IPS-18a (cell line): Measurements from ENCODE around the gene AAK1.
"Not testable (repeated sequence)": the region's sequence is repeated elsewhere in the genome, so short reads cannot be mapped to it uniquely, and the experiment has no call there.

Source experiments
- H3K27ac ChIP-seq: one replicate; pipeline ENCODE4 v1.5.1; 2013; ENCODE audit warnings: low read length
- H3K27me3 ChIP-seq: one replicate; pipeline ENCODE4 v1.6.1; 2013; ENCODE audit warnings: mild to moderate bottlenecking, low read length; ENCODE audit not compliant: control insufficient read depth, insufficient read depth
- H3K36me3 ChIP-seq: one replicate; pipeline ENCODE4 v1.6.1; 2013; ENCODE audit warnings: low read depth, low read length; ENCODE audit not compliant: control insufficient read depth
- H3K4me1 ChIP-seq: one replicate; pipeline ENCODE4 v1.6.1; 2013; ENCODE audit warnings: low read depth, low read length; ENCODE audit not compliant: control insufficient read depth
- H3K4me3 ChIP-seq: one replicate; pipeline ENCODE4 v1.5.1; 2013; ENCODE audit warnings: low read length
- H3K9ac ChIP-seq: one replicate; pipeline ENCODE4 v1.6.1; 2013; ENCODE audit warnings: mild to moderate bottlenecking, low read length, moderate library complexity
- H3K9me3 ChIP-seq: one replicate; pipeline ENCODE4 v1.6.1; 2013; ENCODE audit warnings: low read depth, low read length; ENCODE audit not compliant: control insufficient read depth

The AAK1 gene

DNA sequence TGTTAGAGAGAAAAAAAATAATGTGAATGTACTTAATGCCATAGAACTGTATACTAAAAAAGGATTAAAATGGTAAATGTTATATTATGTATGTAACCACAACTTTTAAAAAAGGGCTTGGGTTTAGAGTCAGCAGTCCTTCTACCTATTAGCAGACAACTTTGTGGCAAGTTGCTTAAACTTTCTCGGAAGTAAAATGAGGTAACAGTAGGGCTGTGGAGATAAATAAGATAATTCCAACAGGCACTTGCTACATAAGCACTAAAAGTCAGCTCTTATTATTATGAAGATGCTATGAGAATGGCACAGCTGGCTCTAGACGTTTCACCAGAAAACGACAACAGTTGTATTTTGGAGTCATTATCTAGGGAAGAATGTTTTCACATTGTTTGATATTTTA, 31.3 kb downstream of the AAK1 start:
- Histone ChIP-seq H3K4me3 (no peak overlapping the region), H3K27me3 (no peaks in the 10 kb centered on the region), H3K9ac (no peak overlapping the region), H3K4me1 (no peaks in the 10 kb centered on the region), H3K27ac (no peak overlapping the region), H3K36me3 (no peaks in the 10 kb centered on the region), H3K9me3 (no peaks in the 10 kb centered on the region)

DNA sequence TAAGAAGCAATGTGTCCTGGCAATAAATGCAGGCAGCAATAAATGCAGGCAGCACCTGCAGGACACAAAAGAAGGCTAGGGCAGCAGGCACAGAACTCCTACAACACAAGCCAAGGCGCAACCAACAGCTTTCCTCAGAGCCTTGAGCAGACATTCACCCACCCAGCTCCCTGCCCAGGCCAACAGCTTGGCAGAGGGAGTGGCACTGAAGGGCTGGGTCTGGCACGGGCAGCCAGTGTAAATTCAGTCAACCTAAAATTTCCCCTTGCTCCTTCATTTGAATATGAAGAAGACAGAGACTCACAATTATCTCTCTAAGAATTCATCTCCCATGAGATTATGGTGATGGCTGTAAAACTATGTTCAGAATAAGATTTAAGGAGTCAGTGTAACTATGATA, 35.4 kb downstream of the AAK1 start:
- Histone ChIP-seq H3K36me3 (no peaks in the 10 kb centered on the region), H3K4me1 (no peaks in the 10 kb centered on the region), H3K9ac (no peak overlapping the region), H3K9me3 (no peaks in the 10 kb centered on the region), H3K4me3 (no peak overlapping the region), H3K27ac (no peak overlapping the region), H3K27me3 (no peaks in the 10 kb centered on the region)

DNA sequence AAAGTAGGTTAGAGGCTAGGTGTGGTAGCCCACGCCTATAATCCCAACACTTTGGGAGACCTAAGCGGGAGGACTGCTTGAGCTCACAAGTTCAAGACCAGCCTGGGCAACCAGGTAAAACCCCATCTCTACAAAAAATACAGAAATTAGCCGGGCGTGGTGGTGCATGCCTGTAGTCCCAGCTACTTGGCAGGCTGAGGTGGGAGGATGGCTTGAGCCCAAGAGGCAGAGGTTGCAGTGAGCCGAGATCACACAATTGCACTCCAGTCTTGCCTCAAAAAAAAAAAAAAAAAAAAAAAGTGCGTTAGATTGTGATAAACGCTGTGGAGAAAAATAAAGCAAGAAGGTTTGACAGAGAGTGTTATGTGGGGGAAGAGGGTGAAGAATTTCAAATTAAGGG, 36.8 kb downstream of the AAK1 start:
- not testable (repeated sequence) for H3K4me1 ChIP-seq, H3K27ac ChIP-seq, H3K36me3 ChIP-seq, H3K4me3 ChIP-seq, H3K9me3 ChIP-seq, H3K27me3 ChIP-seq, H3K9ac ChIP-seq

DNA sequence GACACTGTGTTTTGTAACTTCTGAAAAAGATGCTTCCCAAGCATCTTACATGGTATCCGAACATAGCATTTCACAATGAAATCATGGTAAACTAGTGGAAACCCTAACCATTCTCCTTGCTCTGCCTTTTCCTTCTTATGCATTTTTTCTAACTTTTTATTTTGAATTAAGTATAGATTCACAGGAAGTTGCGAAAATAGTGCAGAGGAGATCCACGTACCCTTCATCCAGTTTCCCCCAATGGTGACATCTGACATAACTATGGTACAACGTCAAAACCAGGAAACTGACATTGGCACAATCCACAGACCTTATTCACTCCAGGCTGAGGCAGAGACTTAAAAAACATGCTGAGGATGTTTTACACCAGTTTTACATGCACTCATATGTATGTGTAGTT, 38.3 kb downstream of the AAK1 start:
- no peaks in the 10 kb centered on the region for H3K36me3 ChIP-seq
- no peak overlapping the region for H3K27ac ChIP-seq
- no peaks in the 10 kb centered on the region for H3K4me1 ChIP-seq
- no peak overlapping the region for H3K9ac ChIP-seq
- H3K4me3 ChIP-seq: no peak overlapping the region
- no peaks in the 10 kb centered on the region for H3K9me3 ChIP-seq
- H3K27me3 ChIP-seq: no peaks in the 10 kb centered on the region

DNA sequence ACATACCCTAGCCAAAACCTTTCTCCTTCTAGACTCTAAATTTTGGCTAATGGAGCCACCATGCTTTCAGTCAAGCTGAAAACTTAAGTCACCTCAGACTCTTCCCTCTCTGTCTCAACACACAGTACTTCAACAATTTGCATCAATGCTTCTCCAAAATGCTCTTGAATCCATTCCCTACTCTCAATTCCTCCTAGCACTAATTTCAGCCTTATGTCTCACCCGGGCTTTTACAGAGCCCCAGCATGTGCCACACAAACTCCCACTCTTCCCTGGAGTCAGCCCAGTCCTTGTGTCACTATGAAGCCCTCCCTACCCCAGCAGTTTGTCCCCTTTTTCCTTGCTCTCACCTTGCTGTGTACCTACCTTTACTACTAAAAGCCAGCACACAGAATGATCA, 38.7 kb downstream of the AAK1 start:
- no peak overlapping the region for H3K4me3 ChIP-seq
- H3K36me3 ChIP-seq: no peaks in the 10 kb centered on the region
- H3K4me1 ChIP-seq: no peaks in the 10 kb centered on the region
- H3K27me3 ChIP-seq: no peaks in the 10 kb centered on the region
- H3K9me3 ChIP-seq: no peaks in the 10 kb centered on the region
- no peak overlapping the region for H3K9ac ChIP-seq
- H3K27ac ChIP-seq: no peak overlapping the region

DNA sequence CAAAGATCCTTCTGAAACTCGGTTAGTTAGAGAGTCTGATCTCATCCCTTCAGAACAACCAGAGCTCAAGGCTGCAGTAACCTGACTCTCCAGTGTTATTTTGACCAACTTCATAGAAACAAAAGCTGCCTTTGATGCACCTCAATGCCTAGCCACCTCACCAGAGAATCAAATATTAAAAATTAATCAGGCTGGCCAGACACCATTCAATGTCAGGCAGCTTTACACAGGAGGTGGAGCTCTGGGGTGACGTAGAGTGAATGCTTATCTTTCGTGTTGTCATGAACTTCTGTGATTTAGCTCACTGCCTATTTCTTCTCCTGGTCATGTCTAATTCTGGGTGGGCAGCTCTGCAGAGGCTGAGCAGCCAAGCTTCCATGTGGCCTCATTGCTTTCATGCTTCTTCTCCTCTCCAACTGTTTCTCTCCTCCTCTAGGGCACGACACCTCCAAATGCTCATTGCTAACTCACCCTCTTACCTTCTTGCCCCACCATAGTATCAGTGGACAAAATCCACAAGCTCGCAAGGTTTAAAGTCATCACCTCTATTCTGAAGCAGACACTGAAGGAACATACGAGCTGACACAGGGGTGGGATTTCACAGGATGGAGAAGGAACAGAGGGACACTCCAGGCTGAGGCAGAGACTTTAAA, 39.4 kb downstream of the AAK1 start:
- Histone ChIP-seq H3K36me3 (no peaks in the 10 kb centered on the region), H3K27me3 (no peaks in the 10 kb centered on the region), H3K4me1 (no peaks in the 10 kb centered on the region), H3K9ac (no peak overlapping the region), H3K9me3 (no peaks in the 10 kb centered on the region), H3K27ac (no peak overlapping the region), H3K4me3 (no peak overlapping the region)

DNA sequence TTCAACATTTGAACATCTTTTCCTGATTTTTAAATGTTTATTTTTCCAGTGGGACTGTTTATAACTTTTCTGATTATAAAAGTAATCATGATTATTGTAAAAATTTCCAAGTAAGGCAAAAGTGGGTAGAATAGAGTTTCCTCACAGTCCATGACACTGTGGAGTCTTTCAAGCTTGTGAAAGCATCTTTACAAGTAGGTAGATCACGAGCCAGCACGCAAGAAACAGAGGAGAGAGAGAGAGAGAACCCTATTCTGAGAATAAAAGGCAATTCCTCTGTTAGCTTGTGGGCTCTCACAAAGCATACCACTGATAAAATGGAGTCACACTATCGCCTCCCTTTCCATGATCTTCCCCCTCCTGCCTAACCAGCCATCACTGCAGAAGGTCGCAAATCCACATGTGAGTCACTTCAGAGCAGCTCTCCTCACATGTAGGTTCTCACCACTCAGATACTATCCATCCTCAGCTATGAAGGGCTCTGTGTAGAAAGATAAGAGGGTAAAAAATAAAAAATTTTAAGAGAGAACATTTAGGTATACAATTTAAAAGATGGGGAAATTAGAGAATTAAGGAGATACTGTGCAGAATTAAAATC, 40.3 kb downstream of the AAK1 start:
- H3K27me3 ChIP-seq: no peaks in the 10 kb centered on the region
- no peaks in the 10 kb centered on the region for H3K9me3 ChIP-seq
- H3K4me1 ChIP-seq: no peaks in the 10 kb centered on the region
- H3K4me3 ChIP-seq: no peak overlapping the region
- no peak overlapping the region for H3K9ac ChIP-seq
- H3K27ac ChIP-seq: no peak overlapping the region
- H3K36me3 ChIP-seq: no peaks in the 10 kb centered on the region

DNA sequence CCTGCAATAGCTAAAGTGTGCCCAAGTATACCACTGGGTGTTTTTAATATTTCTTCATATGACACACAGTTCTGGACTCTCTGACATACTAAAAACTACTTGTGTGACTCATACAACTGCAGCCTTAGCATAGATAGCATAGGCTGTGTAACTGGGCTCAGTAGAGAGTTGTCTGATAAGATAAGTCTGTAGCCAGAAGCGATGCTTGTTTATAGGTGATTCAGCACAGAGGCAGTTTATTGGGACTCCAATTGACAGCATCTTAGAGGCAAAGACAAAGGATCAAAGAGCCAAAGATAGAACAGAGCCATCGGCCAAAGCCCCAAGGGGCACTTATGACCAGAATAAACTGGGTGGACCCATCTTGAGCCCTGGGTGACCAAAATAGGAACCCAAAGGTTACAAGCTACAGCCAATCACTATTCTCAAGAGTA, 42.3 kb downstream of the AAK1 start:
- Histone ChIP-seq H3K27ac (no peak overlapping the region), H3K27me3 (no peaks in the 10 kb centered on the region), H3K4me1 (no peaks in the 10 kb centered on the region), H3K36me3 (no peaks in the 10 kb centered on the region), H3K9me3 (no peaks in the 10 kb centered on the region), H3K9ac (no peak overlapping the region), H3K4me3 (no peak overlapping the region)

DNA sequence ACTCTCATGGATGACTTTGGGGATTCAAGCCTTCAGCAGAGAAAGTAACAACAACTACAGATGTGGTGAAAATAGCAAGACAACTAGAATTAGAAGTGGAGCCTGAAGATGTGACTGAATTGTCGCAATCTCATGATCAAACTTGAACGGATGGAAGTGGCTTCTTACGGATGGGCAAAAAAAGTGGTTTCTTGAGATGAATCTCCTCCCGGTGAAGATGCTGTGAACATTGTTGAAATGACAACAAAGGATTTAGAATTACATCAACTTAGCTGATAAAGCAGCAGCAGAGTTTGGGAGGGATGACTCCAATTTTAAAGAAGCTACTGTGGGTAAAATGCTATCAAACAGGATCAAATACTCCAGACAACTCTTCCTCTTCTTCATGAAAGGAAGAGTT, 43.1 kb downstream of the AAK1 start:
- no peaks in the 10 kb centered on the region for H3K36me3 ChIP-seq
- H3K4me1 ChIP-seq: no peaks in the 10 kb centered on the region
- no peaks in the 10 kb centered on the region for H3K9me3 ChIP-seq
- no peak overlapping the region for H3K27ac ChIP-seq
- no peaks in the 10 kb centered on the region for H3K27me3 ChIP-seq
- H3K4me3 ChIP-seq: no peak overlapping the region
- H3K9ac ChIP-seq: no peak overlapping the region

DNA sequence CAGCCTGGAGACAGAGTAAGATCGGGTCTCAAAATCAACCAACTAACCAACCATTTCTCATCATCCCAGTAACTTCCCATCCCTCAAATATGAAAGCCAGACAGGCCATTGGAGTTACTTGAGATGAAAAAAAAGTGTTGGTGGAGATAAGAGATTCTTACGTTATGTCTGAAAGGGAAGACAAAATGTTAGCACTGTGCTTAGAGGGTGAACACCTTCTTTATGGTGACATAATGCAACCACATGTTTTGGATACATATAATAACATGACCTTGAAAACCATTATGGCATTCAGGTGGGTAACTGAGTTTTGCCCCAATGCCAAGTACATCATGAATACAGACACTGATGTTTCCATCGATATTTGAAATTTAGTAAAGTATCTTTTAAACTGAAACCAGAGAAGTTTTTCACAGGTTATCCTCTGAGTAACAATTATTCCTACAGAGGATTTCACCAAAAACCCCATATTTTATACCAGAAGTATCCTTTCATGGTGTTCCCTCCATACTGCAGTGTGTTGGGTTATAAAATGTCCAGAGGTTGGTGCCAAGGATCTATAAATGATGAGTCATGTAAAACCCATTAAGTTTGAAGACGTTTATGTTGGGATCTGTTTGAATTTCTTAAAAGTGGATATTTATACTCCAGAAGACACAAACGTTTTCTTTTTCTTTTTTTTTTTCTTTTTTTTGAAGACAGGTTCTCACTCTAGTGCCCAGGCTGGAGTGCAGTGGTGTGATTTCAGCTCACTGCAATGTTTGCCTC, 45.5 kb downstream of the AAK1 start:
- Histone ChIP-seq H3K4me3 (no peak overlapping the region), H3K9me3 (no peaks in the 10 kb centered on the region), H3K27ac (no peak overlapping the region), H3K4me1 (no peaks in the 10 kb centered on the region), H3K27me3 (no peaks in the 10 kb centered on the region), H3K9ac (no peak overlapping the region), H3K36me3 (no peaks in the 10 kb centered on the region)

DNA sequence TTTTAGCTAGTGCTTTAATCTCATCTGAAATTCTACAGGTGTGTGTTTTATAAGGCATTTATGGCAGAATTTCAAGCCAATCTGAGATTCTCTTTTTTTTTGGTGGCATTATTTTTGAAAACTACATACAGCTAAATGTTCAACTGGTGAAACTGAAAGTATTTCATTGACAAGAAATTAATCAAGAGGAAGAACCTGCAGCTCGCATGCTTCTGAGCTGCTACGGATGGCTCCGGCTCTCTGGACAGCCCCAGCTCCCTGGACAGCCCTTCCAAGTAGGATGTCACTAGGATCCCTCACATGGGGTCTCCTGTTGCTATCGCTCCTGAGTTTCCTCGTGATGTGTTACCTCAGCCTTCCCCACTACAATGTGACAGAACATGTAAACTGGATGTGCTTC, 46.4 kb downstream of the AAK1 start:
- Histone ChIP-seq H3K4me1 (no peaks in the 10 kb centered on the region), H3K36me3 (no peaks in the 10 kb centered on the region), H3K27ac (no peak overlapping the region), H3K9me3 (no peaks in the 10 kb centered on the region), H3K9ac (no peak overlapping the region), H3K4me3 (no peak overlapping the region), H3K27me3 (no peaks in the 10 kb centered on the region)

DNA sequence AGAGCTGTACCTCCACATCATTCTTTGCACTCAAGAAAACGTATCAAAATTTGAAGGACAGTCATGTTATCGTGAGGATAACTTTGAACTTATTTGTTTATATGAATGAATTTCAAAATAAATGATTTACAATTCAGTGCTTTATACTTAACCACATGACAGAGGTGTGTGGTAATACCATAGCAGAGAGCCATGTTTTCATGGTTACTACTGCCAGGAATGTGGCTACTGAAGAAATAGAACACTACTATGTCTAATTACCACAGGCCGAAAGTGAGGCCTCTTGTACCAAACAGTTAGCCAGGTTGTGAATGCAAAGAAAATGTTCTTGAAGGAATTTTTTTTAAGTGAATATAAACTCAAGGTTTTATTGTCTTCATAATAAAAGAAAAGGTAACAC, 49.2 kb downstream of the AAK1 start:
- Histone ChIP-seq H3K4me3 (no peak overlapping the region), H3K36me3 (no peaks in the 10 kb centered on the region), H3K27me3 (no peaks in the 10 kb centered on the region), H3K27ac (no peak overlapping the region), H3K4me1 (no peaks in the 10 kb centered on the region), H3K9ac (no peak overlapping the region), H3K9me3 (no peaks in the 10 kb centered on the region)
